ENCODE data around the gene CLTCL1.
"Not testable (repeated sequence)": the region's sequence is repeated elsewhere in the genome, so short reads cannot be mapped to it uniquely, and the experiment has no call there.

The CLTCL1 gene

DNA sequence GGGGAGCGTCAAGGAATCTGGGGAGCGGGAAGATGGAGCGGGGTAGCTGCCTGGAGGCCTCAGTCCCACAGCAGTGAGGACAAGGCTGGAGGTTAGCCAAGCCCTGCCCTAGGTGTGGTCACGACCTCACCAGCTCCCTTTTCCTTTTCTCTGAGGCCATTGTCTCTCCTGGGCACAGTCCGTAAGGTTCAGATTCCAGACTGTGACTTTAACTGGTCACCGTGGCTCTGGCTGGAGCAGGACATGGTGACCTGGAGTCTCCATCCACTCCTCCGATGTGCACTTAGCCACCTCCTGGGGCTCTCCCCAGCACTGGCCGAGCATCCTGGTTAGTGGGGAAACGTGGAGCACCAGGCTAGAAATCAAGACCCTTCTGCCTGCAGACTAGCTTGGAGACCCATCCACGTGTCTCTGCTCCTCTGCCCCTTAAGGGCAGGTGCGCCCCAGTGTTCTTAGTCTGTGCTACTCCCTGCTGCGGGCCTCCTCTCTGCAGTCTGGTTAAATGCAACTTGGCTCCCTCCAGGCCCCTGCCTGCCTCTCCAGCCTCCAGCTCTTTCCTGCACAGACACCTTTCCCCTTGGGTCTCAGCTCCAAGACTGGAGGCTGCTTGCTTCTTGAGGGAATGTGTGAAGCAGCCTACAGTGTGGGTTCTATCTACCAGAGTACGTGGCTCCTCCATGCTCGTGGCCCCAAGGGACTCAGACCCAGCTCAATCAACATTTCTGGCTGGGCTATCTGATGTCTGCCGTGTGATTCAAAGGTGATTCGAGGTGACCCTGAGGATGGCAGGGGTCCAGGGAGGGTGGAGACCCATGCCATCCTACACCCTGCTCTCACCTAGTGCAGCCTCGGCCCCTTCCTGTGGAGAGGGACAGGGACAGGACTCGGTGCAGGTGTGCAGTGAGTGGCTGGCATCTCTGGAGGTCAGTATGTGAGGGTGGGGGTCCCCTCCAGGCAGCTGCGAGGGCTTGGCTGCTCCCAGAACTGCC is 118.2 kb downstream of the CLTCL1 start:
- DNase-seq = no peak

DNA sequence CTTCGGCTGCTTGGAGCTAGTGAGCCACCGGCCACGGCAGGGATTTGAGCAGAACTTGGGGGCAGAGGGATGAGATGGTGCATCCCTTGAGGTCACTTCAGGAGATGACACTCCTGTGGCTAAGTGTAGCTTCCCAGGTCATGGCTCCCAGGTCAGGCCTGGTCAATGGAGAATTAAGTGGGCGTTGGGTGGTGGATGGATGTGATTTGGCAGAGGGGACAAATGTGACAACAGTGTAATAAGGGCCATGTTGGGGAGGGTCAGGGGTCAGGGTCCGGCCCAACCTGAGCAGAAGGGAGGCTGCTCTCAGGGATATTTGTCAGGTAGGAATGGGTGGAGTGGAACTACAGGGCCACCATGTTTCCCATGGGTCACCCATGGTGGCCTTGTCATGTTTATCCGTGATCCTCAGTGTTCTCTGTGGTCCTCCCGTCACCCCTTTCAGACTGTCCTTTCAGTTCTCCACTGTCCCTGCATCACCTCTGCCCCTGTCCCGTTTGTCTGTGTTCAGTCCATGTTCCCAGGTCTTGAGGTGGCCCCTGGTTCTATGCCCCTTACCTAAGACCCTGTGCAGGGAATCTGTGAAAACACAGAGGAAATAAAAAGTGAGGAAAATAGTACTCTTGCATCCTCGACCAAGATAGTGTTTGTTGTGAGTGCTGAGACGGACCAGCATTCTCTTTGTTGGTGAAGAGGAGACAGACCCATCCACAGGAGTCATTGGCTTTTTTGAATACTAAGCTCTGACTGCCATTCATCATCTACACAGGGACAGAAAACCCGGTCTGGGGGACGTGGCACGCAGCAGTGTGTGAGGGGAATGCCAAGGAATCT is 119.1 kb downstream of the CLTCL1 start:
- no peak for DNase-seq

DNA sequence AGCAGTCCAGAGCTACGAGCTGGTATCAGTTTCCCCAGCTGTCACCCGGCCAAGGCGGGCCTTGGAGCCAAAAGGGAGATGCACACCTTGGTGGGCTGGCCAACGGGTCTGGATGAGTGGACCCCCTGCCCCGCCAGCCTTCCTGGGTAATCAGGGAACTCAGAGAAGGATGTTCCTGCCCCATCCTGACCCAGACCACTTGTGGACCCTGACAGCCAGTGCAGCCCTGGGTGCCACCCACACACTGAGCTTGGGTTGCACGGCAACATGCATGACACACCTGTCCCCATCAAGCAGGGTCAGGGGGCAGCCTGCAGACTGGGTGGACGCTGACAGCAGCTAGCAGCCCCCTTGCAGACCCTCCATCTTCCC is 121.6 kb downstream of the CLTCL1 start:
- no peak for DNase-seq

GRCh38 chr22:19169002-19169946 is 122.2 kb downstream of the CLTCL1 start:
- no peak for DNase-seq

DNA sequence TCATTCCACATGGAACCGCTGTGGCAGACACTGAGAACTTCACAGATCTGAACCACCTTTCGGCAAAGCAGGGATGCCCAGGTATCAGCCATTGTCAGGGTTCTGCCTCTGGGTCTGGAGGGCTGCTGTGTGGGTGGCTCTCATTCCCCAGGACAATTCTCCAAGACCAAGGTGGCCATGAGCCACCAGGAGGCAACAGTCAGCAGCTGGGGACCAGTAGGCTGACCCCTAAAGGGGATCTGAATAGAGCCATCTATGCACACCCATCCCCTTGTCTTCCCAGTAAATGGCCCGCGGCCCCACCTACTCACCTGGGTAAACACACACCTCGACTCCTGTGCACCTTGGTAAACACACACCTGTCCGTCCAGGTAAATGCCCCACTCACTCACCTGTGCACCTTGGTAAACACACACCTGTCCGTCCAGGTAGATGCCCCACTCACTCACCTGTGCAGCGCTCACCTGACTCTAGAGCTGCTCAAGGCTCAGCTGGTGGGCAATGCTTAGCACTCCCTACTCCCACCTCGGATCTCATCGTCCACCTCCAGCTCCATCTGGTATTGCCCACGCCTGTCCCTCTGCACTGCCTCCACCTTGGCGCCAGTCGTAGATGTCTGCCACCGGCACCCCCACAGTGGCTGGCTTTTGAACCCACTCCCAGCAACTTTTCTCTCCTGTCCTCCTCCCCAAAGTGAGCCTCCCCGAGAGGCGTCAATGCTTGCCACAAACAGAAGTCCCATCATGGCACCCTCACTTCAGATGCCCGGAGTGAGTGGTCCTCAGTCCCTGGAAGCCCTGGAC is 123.2 kb downstream of the CLTCL1 start:
- no peak for DNase-seq

DNA sequence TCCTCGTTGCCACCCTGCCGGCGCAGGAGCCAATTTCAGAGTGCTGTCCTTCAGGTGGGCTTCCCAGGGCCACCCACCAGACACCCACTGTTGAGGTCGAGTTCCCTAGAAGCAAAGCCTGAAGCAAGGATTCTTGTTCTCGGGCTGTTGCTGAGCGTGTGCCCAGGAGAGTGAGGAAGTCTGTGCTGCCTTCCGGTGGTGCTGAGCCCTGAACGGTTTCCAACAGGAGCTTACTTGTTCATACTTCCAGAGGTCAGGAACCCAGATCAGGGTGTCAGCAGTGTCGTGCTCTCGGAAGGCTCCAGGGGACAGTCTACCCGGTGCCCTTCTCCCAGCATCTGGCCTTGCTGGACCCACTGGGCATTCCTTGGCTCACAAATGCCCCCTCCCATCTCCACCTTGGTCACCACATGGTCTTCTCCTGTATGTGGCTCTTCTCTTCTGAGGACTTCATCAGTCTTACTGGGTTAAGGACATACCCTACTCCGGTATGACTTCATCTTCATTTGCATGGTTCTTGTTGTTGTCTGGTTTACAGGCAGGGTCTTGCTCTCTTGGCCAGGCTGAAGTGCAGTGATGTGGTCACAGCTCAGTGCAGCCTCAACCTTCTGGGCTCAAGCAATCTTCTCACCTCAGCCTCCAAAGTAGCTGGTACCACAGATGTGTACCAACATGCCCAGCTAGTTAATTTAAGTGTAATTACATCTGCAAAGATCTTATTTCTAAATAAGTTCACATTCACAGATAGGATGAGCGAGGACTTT is 124.2 kb downstream of the CLTCL1 start:
- DNase-seq = no peak

DNA sequence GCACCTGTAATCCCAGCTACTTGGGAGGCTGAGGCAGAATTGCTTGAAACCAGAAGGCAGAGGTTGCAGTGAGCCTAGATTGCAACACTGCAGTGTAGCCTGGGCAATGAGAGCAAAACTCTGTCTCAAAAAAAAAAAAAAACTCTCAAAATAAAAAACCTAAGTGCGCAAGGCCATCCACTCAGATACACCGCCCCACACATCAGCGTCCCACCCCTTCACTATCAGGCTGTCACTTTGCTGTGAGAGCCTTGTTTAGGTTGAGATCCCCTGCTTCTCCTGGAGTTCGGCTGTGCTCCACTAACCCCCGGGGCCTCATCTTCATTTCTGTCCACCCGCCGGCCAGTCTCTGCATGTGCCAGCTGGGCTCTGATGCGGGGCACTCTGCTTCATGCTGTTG is 125.1 kb downstream of the CLTCL1 start:
- DNase-seq = no peak

- no peak for DNase-seq
These were observed 127.1 kb downstream of the CLTCL1 start for GRCh38 chr22:19164425-19164824.

GRCh38 chr22:19158649-19159048 is 132.9 kb downstream of the CLTCL1 start:
- not testable (repeated sequence) for DNase-seq

GRCh38 chr22:19156109-19156508 is 135.4 kb downstream of the CLTCL1 start:
- not testable (repeated sequence) for DNase-seq

- no peak for DNase-seq
These were observed 138.3 kb downstream of the CLTCL1 start for GRCh38 chr22:19152942-19153883.

DNA sequence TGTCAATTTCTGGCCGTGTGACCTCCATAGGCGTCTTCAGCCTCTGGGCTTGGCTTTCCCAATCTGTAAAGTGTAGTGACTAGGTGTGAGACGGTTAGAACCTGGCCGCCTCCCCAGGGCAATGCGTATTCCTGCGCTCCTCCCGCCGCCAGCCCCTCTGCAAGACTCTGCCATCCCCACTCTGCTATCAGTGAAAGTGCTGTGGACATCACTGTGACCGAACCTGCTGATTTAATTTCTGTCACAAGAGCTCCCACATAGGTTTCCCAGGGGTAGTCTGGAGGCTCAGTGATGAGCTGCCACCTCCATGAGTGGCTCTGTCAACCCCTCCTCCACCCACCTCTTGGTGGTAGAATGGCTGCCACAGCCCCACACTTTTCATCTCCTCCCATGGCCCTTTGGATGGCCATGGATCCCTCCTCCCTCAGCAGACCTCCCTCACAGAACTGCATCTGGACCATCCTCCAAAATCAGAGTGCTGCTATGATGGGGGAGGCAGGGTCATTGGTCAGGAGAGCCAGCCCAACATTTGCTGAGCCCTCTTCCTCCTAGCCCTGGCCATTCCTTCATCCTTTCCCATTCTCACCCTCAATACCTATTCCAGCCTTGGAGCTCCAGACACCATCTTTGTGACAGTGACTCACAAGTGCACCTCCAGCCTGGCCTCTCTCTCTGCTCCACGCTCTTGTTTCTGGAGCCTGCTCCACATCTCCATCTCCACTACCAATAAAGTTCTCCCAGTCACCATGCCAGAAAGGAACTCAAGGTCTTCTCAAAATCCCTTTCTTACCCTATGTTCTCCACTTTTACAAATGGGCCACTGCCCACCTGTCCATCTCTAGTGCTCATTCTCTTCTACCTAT is 140.0 kb downstream of the CLTCL1 start:
- no peak for DNase-seq

DNA sequence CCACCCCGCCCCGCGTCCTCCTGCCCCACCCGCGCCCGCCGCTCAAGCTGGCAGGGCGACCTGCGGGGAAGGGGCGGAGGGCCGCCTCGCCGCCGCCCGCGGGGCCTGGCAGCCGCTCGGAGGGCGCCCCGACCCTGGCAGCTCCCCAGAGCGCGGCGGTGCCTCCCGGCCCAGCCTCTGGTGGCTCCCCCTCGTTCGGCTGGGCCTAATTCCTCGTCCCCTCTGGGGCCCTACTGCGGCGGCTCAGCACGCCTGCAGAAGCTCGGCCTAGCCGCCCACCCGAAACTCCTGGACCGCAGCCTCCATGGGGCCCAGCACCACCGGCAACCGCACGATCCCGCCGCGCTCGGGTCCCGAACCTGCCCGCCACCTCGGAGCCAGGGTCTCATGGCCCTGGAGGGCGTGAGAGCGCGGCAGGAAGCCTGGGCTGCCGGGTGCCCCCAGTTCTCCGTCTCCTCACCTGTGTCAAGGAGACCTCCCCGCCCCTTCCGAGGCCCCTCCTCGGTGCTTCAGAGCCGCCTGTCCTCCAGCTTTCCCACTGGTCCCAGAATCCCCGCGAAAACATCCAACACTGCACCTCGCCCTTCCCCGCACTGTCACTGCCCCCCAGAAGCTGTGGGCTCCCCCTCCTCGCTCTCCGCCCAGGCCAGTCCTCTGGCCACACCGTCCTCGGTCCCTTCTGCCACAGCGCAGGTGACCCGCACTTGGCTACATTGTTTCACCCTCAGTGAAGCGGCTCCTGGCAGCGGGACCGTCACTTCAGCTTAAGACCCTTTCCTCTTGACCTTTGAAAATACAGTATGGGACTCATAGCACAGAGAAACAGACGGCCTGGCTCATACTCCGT is 140.8 kb downstream of the CLTCL1 start:
- no peak for DNase-seq

DNA sequence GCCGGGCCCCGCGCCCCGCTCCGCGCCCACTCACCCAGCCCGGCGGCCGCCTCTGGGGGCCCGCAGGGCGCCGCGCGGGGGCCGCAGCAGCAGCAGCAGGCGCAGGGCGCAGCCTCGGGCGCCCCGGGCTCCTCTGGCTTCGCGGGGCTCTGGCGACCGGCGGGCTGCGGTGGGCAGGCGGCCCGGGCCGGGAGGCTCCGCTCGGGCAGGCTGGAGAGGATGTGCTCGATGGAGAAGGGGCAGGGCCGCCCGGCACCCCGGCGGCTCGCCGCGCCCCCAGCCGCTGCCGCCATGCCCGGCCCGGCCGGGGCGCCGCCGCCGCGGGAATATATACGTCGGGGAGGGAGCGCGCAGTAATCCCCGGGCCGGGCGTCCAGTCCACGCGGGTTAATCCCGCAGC is 141.5 kb downstream of the CLTCL1 start, which contains the start of gene GSC2:
Gene GSC2 (minus strand): TSS at position 302 of the 400 bp plus-strand sequence. CDS start 9 bp downstream, at position 293.
- DNase-seq = no peak

GRCh38 chr22:19149047-19149883 is 142.3 kb downstream of the CLTCL1 start:
- DNase-seq = no peak

- DNase-seq = no peak
These were observed 143.0 kb downstream of the CLTCL1 start for GRCh38 chr22:19148417-19149046.

All from NCI-H1417 treated with DMSO at 0.1 percent for 48 hours (cell line).